PC-9 (cell line): ENCODE results near the gene RNU5D-1. TPM values are rescaled to one million over a fixed set of nuclear protein-coding genes. Genes with fewer than 3 reads are reported as not detected.

Experiments
- BruUV-seq: library from RNA; stranded (reverse); fragments of 400-500 nt; replicated peaks from 2 replicates; lab custom pipeline; 2021; lab: Mats Ljungman, UMichigan
- CTCF ChIA-PET: fragments of 300-600 bp; sonication (Branson Sonifier 250); formaldehyde crosslinking; loops from one replicate; lab custom pipeline; 2022; ENCODE audit warnings: antibody characterized with exemption; lab: Charles Lee
- POLR2A ChIA-PET: fragments of 300-600 bp; sonication (Branson Sonifier 250); formaldehyde crosslinking; loops from one replicate; lab custom pipeline; 2022; ENCODE audit warnings: antibody characterized with exemption; ENCODE audit not compliant: unreplicated experiment; lab: Charles Lee
- DNase-seq, 2 experiments: peaks; one replicate each; pipeline versions ENCODE4 v3.0.0 to v3.0.0-alpha.2; 2015 to 2022; ENCODE audit warnings: mixed read lengths in 1 of 2
- H2AFZ ChIP-seq: fragments of 200-600 bp; sonication (generic); 2 replicates; pipeline ENCODE4 v1.8.1; 2017; ENCODE audit warnings: antibody characterized with exemption
- H3F3A ChIP-seq: fragments of 200-600 bp; sonication (generic); 2 replicates; pipeline ENCODE4 v1.8.1; 2017; ENCODE audit warnings: antibody characterized with exemption, mild to moderate bottlenecking, low read depth; ENCODE audit not compliant: insufficient read depth
- H3K27ac ChIP-seq: fragments of 200-600 bp; sonication (generic); 2 replicates; pipeline ENCODE4 v1.6.1; 2016; ENCODE audit warnings: mixed run types
- H3K27me3 ChIP-seq: fragments of 200-600 bp; sonication (generic); 2 replicates; pipeline ENCODE4 v1.6.1; 2016; ENCODE audit warnings: low read depth, mixed run types; ENCODE audit not compliant: insufficient read depth
- H3K36me3 ChIP-seq: fragments of 200-600 bp; sonication (generic); 2 replicates; pipeline ENCODE4 v1.6.1; 2016; ENCODE audit warnings: low read depth, mixed run types
- H3K4me1 ChIP-seq: fragments of 200-600 bp; sonication (generic); replicated peaks from 2 replicates; pipeline ENCODE4 v1.6.1; 2016; ENCODE audit warnings: mixed run types; ENCODE audit not compliant: insufficient read depth
- H3K4me2 ChIP-seq: fragments of 200-600 bp; sonication (generic); 2 replicates; pipeline ENCODE4 v1.6.1; 2017; ENCODE audit warnings: mixed run types
- H3K4me3 ChIP-seq: fragments of 200-600 bp; sonication (generic); 2 replicates; pipeline ENCODE4 v1.6.1; 2016; ENCODE audit warnings: mixed run types
- H3K79me2 ChIP-seq: fragments of 200-600 bp; sonication (generic); 2 replicates; pipeline ENCODE4 v1.6.1; 2017; ENCODE audit warnings: low read depth, mixed run types
- H3K9me2 ChIP-seq: fragments of 200-600 bp; sonication (generic); 2 replicates; pipeline ENCODE4 v1.8.1; 2017; ENCODE audit warnings: mild to moderate bottlenecking; ENCODE audit not compliant: insufficient read depth
- H3K9me3 ChIP-seq: fragments of 200-600 bp; sonication (generic); 2 replicates; pipeline ENCODE4 v1.8.1; 2016; ENCODE audit warnings: low read depth; ENCODE audit not compliant: insufficient read depth
- H4K20me1 ChIP-seq: fragments of 200-600 bp; sonication (generic); 2 replicates; pipeline ENCODE4 v1.8.1; 2017; ENCODE audit not compliant: insufficient read depth
- EZH2 ChIP-seq: fragments of 200-600 bp; sonication (generic); IDR thresholded peaks from 2 replicates; pipeline ENCODE4 v1.8.0; 2017; ENCODE audit warnings: antibody characterized with exemption, low read depth
- intact Hi-C: fragments of 100-400 bp; cut with micrococcal nuclease; formaldehyde crosslinking; loops from one replicate; pipeline ENCODE4 v1.10.0; 2022; ENCODE audit not compliant: unreplicated experiment
- total RNA-seq: library from RNA; stranded (reverse); gene quantifications from 2 replicates; pipeline ENCODE4 v1.2.3, GENCODE V29; 2021
- TF ChIP-seq, protein P1 (sequence below): fragments of 200-600 bp; sonication (generic); conservative IDR thresholded peaks from 2 replicates; pipeline ENCODE4 v1.6.1; 2017; ENCODE audit warnings: mixed run types, antibody characterized with exemption, mild to moderate bottlenecking, moderate library complexity

Gene RNU5D-1
- total RNA-seq, 1 experiment from 2014 or later, result not detected

DNA sequence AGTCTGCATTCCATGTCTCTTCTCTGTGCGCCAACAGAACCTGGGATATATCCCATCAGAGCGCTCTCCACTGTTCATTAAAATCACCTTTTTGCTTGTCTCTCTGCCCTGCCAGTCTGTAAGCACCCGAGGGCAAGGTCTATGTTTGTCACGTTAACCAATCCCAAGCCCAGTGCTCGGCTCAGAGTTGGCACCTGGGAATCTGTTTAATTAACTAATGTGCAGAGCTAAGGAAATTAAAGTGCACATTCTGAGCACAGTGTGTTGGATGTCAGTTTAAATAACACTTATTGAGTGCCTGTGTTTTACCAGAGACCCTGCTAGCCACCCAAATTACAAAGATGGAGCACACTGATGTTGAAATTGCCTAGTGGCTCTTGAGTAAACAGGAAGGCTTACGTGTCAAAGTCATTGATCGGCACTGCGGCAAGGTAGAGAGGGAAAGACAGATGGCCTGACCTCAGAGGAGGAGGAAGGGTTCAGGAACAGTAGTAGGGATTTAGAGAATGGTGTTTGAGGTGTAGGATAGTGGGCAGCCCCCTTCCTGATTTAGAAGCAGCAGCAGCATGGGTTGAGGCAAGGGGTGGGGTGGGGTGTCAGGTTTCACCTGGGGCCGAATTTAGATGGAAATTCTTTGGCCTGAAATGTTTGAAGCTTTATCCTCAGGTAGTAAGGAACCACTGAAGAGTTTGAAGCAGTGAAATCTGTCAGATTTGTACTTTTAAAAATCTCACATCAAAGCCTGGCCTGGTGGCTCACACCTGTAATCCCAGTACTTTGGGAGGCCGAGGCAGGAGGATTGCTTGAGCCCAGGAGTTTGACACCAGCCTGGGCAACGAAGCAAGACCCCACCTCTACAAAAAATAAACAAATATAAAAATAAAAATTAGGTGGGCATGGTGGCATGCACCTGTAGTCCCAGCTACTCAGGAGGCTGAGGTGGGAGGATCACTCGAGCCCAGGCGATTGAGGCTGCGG is 48.8 kb downstream of the RNU5D-1 start:
- BruUV-seq, result no TSS peak
- Histone ChIP-seq H3K36me3 (no peaks in the 10 kb centered on the region), H4K20me1 (no peaks in the 10 kb centered on the region), H3K4me1 (peaks cover 8% of the 10 kb centered on the region), H3K27me3 (no peaks in the 10 kb centered on the region), H3K9me2 (no peaks in the 10 kb centered on the region), H3F3A (peaks cover 8% of the 10 kb centered on the region; the same call in 1 of the 2 replicates), H3K4me3 (no peak overlapping the region), H2AFZ (no peak overlapping the region), H3K79me2 (no peaks in the 10 kb centered on the region), H3K4me2 (no peak overlapping the region), H3K9me3 (no peaks in the 10 kb centered on the region), H3K27ac (no peak overlapping the region)
- ChIA-PET POLR2A (no interaction called here), CTCF (no interaction called here)
- TF ChIP-seq, protein P1, sequence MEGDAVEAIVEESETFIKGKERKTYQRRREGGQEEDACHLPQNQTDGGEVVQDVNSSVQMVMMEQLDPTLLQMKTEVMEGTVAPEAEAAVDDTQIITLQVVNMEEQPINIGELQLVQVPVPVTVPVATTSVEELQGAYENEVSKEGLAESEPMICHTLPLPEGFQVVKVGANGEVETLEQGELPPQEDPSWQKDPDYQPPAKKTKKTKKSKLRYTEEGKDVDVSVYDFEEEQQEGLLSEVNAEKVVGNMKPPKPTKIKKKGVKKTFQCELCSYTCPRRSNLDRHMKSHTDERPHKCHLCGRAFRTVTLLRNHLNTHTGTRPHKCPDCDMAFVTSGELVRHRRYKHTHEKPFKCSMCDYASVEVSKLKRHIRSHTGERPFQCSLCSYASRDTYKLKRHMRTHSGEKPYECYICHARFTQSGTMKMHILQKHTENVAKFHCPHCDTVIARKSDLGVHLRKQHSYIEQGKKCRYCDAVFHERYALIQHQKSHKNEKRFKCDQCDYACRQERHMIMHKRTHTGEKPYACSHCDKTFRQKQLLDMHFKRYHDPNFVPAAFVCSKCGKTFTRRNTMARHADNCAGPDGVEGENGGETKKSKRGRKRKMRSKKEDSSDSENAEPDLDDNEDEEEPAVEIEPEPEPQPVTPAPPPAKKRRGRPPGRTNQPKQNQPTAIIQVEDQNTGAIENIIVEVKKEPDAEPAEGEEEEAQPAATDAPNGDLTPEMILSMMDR, result no peak
- no peak for TF ChIP-seq EZH2
- no peak for DNase-seq
- intact Hi-C loops, result no loop called here

Other genes starting within 250 kb of the RNU5D-1 start
- 33.2 and 36.1 TPM in 2 replicates for gene TMEM53, start 56.7 kb downstream of the RNU5D-1 start, total RNA-seq
- 16.3 and 16.9 TPM in 2 replicates for gene ARMH1, start 56.5 kb downstream of the RNU5D-1 start, total RNA-seq
- gene KIF2C, start 8.7 kb upstream of the RNU5D-1 start, total RNA-seq, result 103 and 119 TPM in 2 replicates
- 2,059 and 2,176 TPM in 2 replicates for gene RPS8, start 44.4 kb upstream of the RNU5D-1 start, total RNA-seq
- gene BEST4, start 57.0 kb upstream of the RNU5D-1 start, total RNA-seq, result 0.70 and 1.3 TPM in 2 replicates
- 12.7 and 13.0 TPM in 2 replicates for gene PLK3, start 69.2 kb upstream of the RNU5D-1 start, total RNA-seq
- 2.8 and 4.3 TPM in 2 replicates for gene DYNLT4, start 76.2 kb upstream of the RNU5D-1 start, total RNA-seq
- 6.2 and 7.3 TPM in 2 replicates for gene BTBD19, start 77.4 kb upstream of the RNU5D-1 start, total RNA-seq
- gene PTCH2, start 112.1 kb upstream of the RNU5D-1 start, total RNA-seq, result 0.28 and 0.83 TPM in 2 replicates